ENCODE data around the gene SNED1.
"Not testable (repeated sequence)": the region's sequence is repeated elsewhere in the genome, so short reads cannot be mapped to it uniquely, and the experiment has no call there.

SNED1 gene

DNA sequence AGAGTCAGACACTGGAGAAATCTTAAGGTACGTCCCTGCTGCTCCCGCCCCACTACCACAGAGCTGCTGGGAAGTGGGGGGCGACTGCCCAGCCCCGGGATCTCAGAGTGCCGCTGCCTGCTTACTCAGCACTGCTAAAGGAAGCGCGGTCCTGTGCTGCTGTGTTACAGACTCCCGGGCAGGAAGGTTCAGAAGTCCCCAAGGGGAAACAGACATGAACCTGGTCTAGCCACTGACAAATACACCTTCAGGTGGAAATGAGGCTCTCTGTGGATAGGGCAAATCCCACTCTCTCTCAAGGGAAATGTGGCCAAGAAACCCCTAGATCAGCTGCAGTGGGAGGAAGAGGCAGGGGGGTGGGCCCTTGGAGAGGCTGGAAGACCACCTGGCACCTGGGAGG lies 90.0 kb downstream of the SNED1 start:
- H3K4me3 ChIP-seq (ENCODE audit: low read depth, low read length) = no peak overlapping the region
- TF ChIP-seq, protein P1, sequence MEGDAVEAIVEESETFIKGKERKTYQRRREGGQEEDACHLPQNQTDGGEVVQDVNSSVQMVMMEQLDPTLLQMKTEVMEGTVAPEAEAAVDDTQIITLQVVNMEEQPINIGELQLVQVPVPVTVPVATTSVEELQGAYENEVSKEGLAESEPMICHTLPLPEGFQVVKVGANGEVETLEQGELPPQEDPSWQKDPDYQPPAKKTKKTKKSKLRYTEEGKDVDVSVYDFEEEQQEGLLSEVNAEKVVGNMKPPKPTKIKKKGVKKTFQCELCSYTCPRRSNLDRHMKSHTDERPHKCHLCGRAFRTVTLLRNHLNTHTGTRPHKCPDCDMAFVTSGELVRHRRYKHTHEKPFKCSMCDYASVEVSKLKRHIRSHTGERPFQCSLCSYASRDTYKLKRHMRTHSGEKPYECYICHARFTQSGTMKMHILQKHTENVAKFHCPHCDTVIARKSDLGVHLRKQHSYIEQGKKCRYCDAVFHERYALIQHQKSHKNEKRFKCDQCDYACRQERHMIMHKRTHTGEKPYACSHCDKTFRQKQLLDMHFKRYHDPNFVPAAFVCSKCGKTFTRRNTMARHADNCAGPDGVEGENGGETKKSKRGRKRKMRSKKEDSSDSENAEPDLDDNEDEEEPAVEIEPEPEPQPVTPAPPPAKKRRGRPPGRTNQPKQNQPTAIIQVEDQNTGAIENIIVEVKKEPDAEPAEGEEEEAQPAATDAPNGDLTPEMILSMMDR (IDR thresholded peaks at IDR 0.05; ENCODE audit: low read depth, low read length) = no peak
- no peaks in the 10 kb centered on the region for H3K4me1 ChIP-seq
- H3K9me3 ChIP-seq = no peaks in the 10 kb centered on the region
- no peak for DNase-seq
- H3K36me3 ChIP-seq = peaks cover 42% of the 10 kb centered on the region
- H3K27me3 ChIP-seq = no peaks in the 10 kb centered on the region

GRCh38 chr2:241088791-241089732 lies 90.6 kb downstream of the SNED1 start:
- no peaks in the 10 kb centered on the region for H3K9me3 ChIP-seq
- DNase-seq = no peak
- TF ChIP-seq, protein P1 (IDR thresholded peaks at IDR 0.05; ENCODE audit: low read depth, low read length) = no peak
- H3K4me3 ChIP-seq (ENCODE audit: low read depth, low read length) = no peak overlapping the region
- H3K4me1 ChIP-seq = no peaks in the 10 kb centered on the region
- H3K27me3 ChIP-seq = no peaks in the 10 kb centered on the region
- H3K36me3 ChIP-seq = peaks cover 47% of the 10 kb centered on the region

DNA sequence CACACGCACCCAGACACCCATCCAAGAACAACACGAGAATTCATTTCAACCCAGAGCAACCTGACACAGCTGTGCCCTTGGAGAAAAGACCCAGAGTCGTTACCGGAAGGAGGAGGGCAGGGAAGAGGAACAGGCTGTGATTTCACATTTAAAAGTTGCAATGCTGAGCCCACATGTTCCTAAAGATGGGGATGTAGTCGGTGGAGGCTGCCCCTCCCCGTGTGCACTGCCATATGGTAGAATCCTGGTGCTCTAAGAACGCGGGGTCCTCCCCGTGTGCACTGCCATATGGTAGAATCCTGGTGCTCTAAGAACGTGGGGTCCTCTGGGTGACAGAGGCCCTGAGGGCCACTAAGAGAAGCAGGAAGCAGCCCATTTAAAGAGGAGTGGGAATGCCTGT lies 92.8 kb downstream of the SNED1 start:
- TF ChIP-seq, protein P1 (IDR thresholded peaks at IDR 0.05; ENCODE audit: low read depth, low read length) = no peak
- Histone ChIP-seq H3K9me3 (no peaks in the 10 kb centered on the region), H3K4me1 (no peaks in the 10 kb centered on the region), H3K4me3 (ENCODE audit: low read depth, low read length) (no peak overlapping the region), H3K36me3 (peaks cover 65% of the 10 kb centered on the region), H3K27me3 (no peaks in the 10 kb centered on the region)
- no peak for DNase-seq

DNA sequence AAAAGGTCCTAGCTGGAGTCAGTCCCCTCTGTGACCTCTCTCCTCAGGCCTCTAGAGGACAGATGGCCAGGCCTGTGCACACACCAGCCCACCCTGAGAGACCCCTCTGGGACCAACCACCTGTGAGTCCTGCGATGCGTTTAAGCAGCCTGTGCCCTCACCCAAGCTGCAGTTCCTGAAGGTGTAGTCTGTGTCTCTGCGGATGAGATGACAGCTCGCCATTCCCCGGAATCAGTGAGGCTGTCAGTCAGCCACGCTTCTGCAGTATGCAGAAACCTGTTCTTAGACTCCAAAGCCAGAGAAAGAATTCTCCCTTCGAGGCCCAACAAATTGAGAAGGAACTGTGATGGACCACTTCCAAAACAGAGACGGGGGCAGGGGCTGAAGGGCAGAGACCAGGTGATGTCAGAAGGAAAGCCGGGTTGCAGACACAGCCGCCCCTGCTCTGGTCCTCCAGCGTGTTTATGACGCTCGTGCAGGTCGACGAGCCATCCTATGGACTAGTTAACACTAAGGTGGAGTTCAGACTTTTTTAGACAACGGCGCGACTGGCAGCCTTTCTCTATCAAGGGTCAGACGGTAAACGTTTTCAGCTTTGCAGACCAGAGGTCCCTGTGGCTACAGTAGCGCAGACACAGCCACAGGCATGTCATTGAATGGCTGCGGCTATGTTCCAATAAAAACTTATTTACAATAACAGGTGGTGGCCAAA lies 93.5 kb downstream of the SNED1 start:
- Histone ChIP-seq H3K4me3 (ENCODE audit: low read depth, low read length) (no peak overlapping the region), H3K4me1 (no peaks in the 10 kb centered on the region), H3K9me3 (no peaks in the 10 kb centered on the region), H3K27me3 (no peaks in the 10 kb centered on the region), H3K36me3 (peaks cover 63% of the 10 kb centered on the region)
- DNase-seq = no peak
- TF ChIP-seq, protein P1 (IDR thresholded peaks at IDR 0.05; ENCODE audit: low read depth, low read length) = no peak

DNA sequence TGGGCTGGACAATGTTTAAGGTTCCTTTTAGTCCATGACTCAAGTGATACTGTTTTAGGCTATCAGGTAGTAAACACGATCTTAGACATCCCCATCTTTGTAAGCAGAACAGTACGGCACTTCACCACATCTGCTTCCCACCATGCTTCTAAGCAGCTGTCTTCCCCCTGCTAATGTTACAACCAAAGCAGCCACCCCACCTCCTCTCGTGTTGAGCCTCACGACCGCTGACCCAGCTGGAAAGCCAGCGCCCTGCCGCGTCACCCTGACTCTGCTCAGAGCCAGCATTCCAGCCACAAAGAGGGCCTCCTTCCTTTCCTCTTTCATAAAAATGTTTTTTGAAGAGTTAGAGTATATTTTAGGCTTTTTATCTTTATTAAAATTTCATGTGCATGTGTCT lies 94.3 kb downstream of the SNED1 start:
- TF ChIP-seq, protein P1 (IDR thresholded peaks at IDR 0.05; ENCODE audit: low read depth, low read length) = no peak
- Histone ChIP-seq H3K9me3 (no peaks in the 10 kb centered on the region), H3K4me3 (ENCODE audit: low read depth, low read length) (no peak overlapping the region), H3K4me1 (no peaks in the 10 kb centered on the region), H3K27me3 (no peaks in the 10 kb centered on the region), H3K36me3 (peaks cover 63% of the 10 kb centered on the region)
- DNase-seq = no peak

DNA sequence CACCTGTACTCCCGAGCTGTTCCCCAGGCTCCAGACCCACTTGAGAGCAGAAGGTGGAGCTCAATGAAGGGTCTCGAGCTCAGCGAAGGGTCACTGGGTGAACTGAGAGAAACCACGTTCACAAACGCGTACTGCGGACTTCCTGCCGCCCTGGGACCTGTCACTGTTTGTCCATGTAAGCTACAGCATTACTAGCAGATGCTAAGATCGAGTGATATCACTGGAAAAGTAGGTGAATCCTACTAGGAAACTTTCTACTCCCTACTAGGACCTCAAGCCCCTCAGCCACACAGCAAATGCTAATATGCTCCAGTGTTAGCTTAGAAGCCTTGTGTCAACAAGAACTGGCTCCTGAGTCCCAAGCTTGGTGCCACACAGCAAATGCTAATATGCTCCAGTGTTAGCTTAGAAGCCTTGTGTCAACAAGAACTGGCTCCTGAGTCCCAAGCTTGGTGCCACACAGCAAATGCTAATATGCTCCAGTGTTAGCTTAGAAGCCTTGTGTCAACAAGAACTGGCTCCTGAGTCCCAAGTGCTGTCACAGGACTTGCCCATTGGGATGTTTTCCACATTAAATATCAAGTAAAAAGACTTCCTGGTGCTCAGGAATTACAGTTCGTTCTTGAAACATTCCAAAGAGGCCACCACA lies 94.8 kb downstream of the SNED1 start:
- H3K4me3 ChIP-seq (ENCODE audit: low read depth, low read length); DNase-seq; H3K9me3 ChIP-seq; H3K27me3 ChIP-seq; H3K4me1 ChIP-seq: not testable (repeated sequence)
- H3K36me3 ChIP-seq = peaks cover 63% of the 10 kb centered on the region
